HL-60 (cell line): ENCODE data around the gene RIC8B.

ENCODE experiments used
- GABPA ChIP-seq: IDR thresholded peaks from 2 replicates; pipeline ENCODE4 v1.6.1; 2012; ENCODE audit warnings: low read depth
- POLR2AphosphoS5 ChIP-seq: IDR thresholded peaks from 2 replicates; pipeline ENCODE4 v1.6.1; 2012; ENCODE audit warnings: low read depth
- REST ChIP-seq: IDR thresholded peaks from 2 replicates; pipeline ENCODE4 v1.6.1; 2012; ENCODE audit warnings: low read depth; ENCODE audit not compliant: insufficient replicate concordance
- SPI1 ChIP-seq: IDR thresholded peaks from 2 replicates; pipeline ENCODE4 v1.6.1; 2012; ENCODE audit warnings: low read depth, mild to moderate bottlenecking, borderline replicate concordance
- TF ChIP-seq, protein P1 (sequence below): IDR thresholded peaks from one replicate; pipeline ENCODE4 v1.5.1; 2011; ENCODE audit warnings: low read length, control low read depth, inconsistent platforms; ENCODE audit not compliant: insufficient read depth

GRCh38 chr12:106863189-106863588 lies 88.7 kb downstream of the RIC8B start:
- TF ChIP-seq, protein P1, sequence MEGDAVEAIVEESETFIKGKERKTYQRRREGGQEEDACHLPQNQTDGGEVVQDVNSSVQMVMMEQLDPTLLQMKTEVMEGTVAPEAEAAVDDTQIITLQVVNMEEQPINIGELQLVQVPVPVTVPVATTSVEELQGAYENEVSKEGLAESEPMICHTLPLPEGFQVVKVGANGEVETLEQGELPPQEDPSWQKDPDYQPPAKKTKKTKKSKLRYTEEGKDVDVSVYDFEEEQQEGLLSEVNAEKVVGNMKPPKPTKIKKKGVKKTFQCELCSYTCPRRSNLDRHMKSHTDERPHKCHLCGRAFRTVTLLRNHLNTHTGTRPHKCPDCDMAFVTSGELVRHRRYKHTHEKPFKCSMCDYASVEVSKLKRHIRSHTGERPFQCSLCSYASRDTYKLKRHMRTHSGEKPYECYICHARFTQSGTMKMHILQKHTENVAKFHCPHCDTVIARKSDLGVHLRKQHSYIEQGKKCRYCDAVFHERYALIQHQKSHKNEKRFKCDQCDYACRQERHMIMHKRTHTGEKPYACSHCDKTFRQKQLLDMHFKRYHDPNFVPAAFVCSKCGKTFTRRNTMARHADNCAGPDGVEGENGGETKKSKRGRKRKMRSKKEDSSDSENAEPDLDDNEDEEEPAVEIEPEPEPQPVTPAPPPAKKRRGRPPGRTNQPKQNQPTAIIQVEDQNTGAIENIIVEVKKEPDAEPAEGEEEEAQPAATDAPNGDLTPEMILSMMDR: no peak
- TF ChIP-seq POLR2AphosphoS5: no peak
- no peak for TF ChIP-seq REST
- TF ChIP-seq GABPA: no peak
- TF ChIP-seq SPI1: no peak
